ENCODE measurements around the gene TLN1. TPM values are rescaled to one million over a fixed set of nuclear protein-coding genes. Genes with fewer than 3 reads are reported as not detected.

TLN1 gene
- polyA plus RNA-seq, 2 of the 4 experiments (the other 2 are of a cell fraction), result 65.5 to 108 TPM

GRCh38 chr9:35706951-35707350 is 25.0 kb downstream of the TLN1 start:
- Histone ChIP-seq H3K4me3 (no peak overlapping the region), H3K4me1 (no peaks in the 10 kb centered on the region), H3K4me2 (no peak overlapping the region), H3K9me3 (no peaks in the 10 kb centered on the region), H3K27ac (no peak overlapping the region)
- ChIA-PET POLR2A (interaction anchor here (1.5 kb wide), 1 partner anchor 11 kb away, joined by 4 read pairs; no protein-coding TSS in a partner anchor), CTCF (interaction anchor here (1.2 to 32.5 kb wide), 5 partner anchors 3 to 590 kb away, joined by 3 to 758 read pairs (median 16); partner anchors contain the start of genes CCDC107, CREB3, RMRP and TLN1)
- DNase-seq (ENCODE audit: low read depth in 1 of 2, low spot score in 1 of 2) (no peak), ATAC-seq (no peak), FAIRE-seq (no peak)
- TF ChIP-seq HES2 (IDR thresholded peaks at IDR 0.05) (no peak), ELK1 (IDR thresholded peaks at IDR 0.05; ENCODE audit: low read depth, low read length) (no peak), FOSL2 (IDR thresholded peaks at IDR 0.05) (no peak), FOSL2 (CRISPR knock-in tag; IDR thresholded peaks at IDR 0.05) (no peak), HOXB13 (CRISPR knock-in tag; IDR thresholded peaks at IDR 0.05; ENCODE audit: low read depth) (no peak), ZC3H11A (IDR thresholded peaks at IDR 0.05) (no peak), EHF (CRISPR knock-in tag; IDR thresholded peaks at IDR 0.05) (no peak), E2F6 (IDR thresholded peaks at IDR 0.05; ENCODE audit: borderline replicate concordance, low read depth) (no peak), CTCF (IDR thresholded peaks at IDR 0.05) (no peak), FOXS1 (CRISPR knock-in tag; IDR thresholded peaks at IDR 0.05) (no peak), NR3C1 (IDR thresholded peaks at IDR 0.05) (no peak), JUNB (IDR thresholded peaks at IDR 0.05) (no peak), POLR2A (IDR thresholded peaks at IDR 0.05; ENCODE audit: low read length) (no peak), NFE2L2 (conservative IDR thresholded peaks at IDR 0.05; ENCODE audit: low read length) (no peak), ZNF302 (CRISPR knock-in tag; IDR thresholded peaks at IDR 0.05) (no peak), HMGXB4 (CRISPR knock-in tag; IDR thresholded peaks at IDR 0.05; ENCODE audit: borderline replicate concordance) (no peak), ATOH8 (CRISPR knock-in tag; IDR thresholded peaks at IDR 0.05; ENCODE audit: low read depth) (no peak), CBX8 (IDR thresholded peaks at IDR 0.05) (no peak)
- 89% methylated on average over 9 of the region's 10 CpGs for WGBS (ENCODE audit: missing lambda C conversion rate)

GRCh38 chr9:35705836-35706430 is 26.1 kb downstream of the TLN1 start:
- POLR2A ChIA-PET, result interaction anchor here (0.6 to 1.5 kb wide), 2 partner anchors 10 to 52 kb away, joined by 4 to 6 read pairs; no protein-coding TSS in a partner anchor
- CTCF ChIA-PET, result interaction anchor here (1.8 to 32.5 kb wide), 4 partner anchors 2 to 60 kb away, joined by 4 to 758 read pairs (median 387); partner anchors contain the start of genes CCDC107, CREB3, RMRP and TLN1
- no peak for ATAC-seq

More at GRCh38 chr9:35705836-35706430, 26.1 kb downstream of the TLN1 start:
- no peak overlapping the region for H3K4me3 ChIP-seq
- no peaks in the 10 kb centered on the region for H3K9me3 ChIP-seq
- no peak for TF ChIP-seq POLR2A (IDR thresholded peaks at IDR 0.05; ENCODE audit: low read length)
- TF ChIP-seq TFCP2L1 (CRISPR knock-in tag; IDR thresholded peaks at IDR 0.05), result no peak
- no peak for TF ChIP-seq EHMT2 (IDR thresholded peaks at IDR 0.05; ENCODE audit: low read depth)
- no peak for DNase-seq (ENCODE audit: low read depth in 1 of 2, low spot score in 1 of 2)
- no peak for FAIRE-seq
- WGBS (ENCODE audit: missing lambda C conversion rate), result 91% methylated on average over 7 of the region's 7 CpGs
- H3K27ac ChIP-seq, result no peak overlapping the region
- no peaks in the 10 kb centered on the region for H3K4me1 ChIP-seq
- no peak overlapping the region for H3K4me2 ChIP-seq

Measured in A549 (cell line).